Mesendoderm (in vitro differentiated cells): ENCODE measurements around the gene HDAC4.

Source experiments
- DNase-seq: peaks from one replicate; pipeline ENCODE4 v3.0.0; 2013
- H2AK5ac ChIP-seq: 2 replicates; pipeline ENCODE4 v1.6.1; 2013; ENCODE audit warnings: low read length, inconsistent platforms
- H2BK120ac ChIP-seq: 2 replicates; pipeline ENCODE4 v1.6.1; 2013; ENCODE audit warnings: low read depth, mild to moderate bottlenecking, low read length, moderate library complexity, mixed read lengths
- H2BK15ac ChIP-seq: replicated peaks from 2 replicates; pipeline ENCODE4 v1.6.1; 2013; ENCODE audit warnings: low read depth, mild to moderate bottlenecking, moderate library complexity
- H2BK5ac ChIP-seq: 2 replicates; pipeline ENCODE4 v1.6.1; 2013; ENCODE audit warnings: low read length, inconsistent platforms
- H3K18ac ChIP-seq: 2 replicates; pipeline ENCODE4 v1.6.1; 2013; ENCODE audit warnings: mild to moderate bottlenecking, low read length, mixed read lengths
- H3K23ac ChIP-seq: one replicate; pipeline ENCODE4 v1.6.1; 2013; ENCODE audit warnings: low read length
- H3K27ac ChIP-seq: 2 replicates; pipeline ENCODE4 v1.5.1; 2013; ENCODE audit warnings: low read depth, mild to moderate bottlenecking, inconsistent platforms, low read length, moderate library complexity
- H3K27me3 ChIP-seq: 2 replicates; pipeline ENCODE4 v1.6.1; 2013; ENCODE audit warnings: low read length, control low read depth, mild to moderate bottlenecking, inconsistent platforms; ENCODE audit not compliant: insufficient read depth, poor library complexity
- H3K36me3 ChIP-seq: 2 replicates; pipeline ENCODE4 v1.6.1; 2013; ENCODE audit warnings: low read length, inconsistent platforms; ENCODE audit not compliant: control insufficient read depth, insufficient read depth
- H3K4ac ChIP-seq: one replicate; pipeline ENCODE4 v1.6.1; 2013; ENCODE audit warnings: low read depth, mild to moderate bottlenecking, low read length, moderate library complexity
- H3K4me1 ChIP-seq: 2 replicates; pipeline ENCODE4 v1.6.1; 2013; ENCODE audit warnings: low read depth, low read length, inconsistent platforms; ENCODE audit not compliant: control insufficient read depth
- H3K4me2 ChIP-seq: 2 replicates; pipeline ENCODE4 v1.6.1; 2013; ENCODE audit warnings: low read length
- H3K4me3 ChIP-seq: 2 replicates; pipeline ENCODE4 v1.5.1; 2013; ENCODE audit warnings: mild to moderate bottlenecking, low read length
- H3K56ac ChIP-seq: one replicate; pipeline ENCODE4 v1.6.1; 2013; ENCODE audit warnings: low read length
- H3K79me1 ChIP-seq: 2 replicates; pipeline ENCODE4 v1.6.1; 2013; ENCODE audit warnings: low read length, inconsistent platforms
- H3K79me2 ChIP-seq: 2 replicates; pipeline ENCODE4 v1.6.1; 2013; ENCODE audit warnings: mild to moderate bottlenecking, low read length; ENCODE audit not compliant: control insufficient read depth, insufficient read depth
- H3K9ac ChIP-seq: 2 replicates; pipeline ENCODE4 v1.6.1; 2013; ENCODE audit warnings: low read length, inconsistent platforms
- H4K5ac ChIP-seq: one replicate; pipeline ENCODE4 v1.6.1; 2013; ENCODE audit warnings: low read length
- H4K8ac ChIP-seq: one replicate; pipeline ENCODE4 v1.6.1; 2013; ENCODE audit warnings: low read depth, mild to moderate bottlenecking, control low read depth, low read length, moderate library complexity
- WGBS: extraction: QIAGEN DNeasy Blood & Tissue Kit; methylation state at CpG from one replicate; pipeline ENCODE4 v1.1.7; 2013; ENCODE audit warnings: low lambda C conversion rate, missing lambda C conversion rate; ENCODE audit not compliant: insufficient coverage; ENCODE audit errors: extremely low coverage; 5-methylcytosine and 5-hydroxymethylcytosine counted together

HDAC4 gene

GRCh38 chr2:239349453-239350135 lies 51.2 kb downstream of the HDAC4 start:
- peaks cover 18% of the 10 kb centered on the region for H3K79me1 ChIP-seq
- H4K8ac ChIP-seq, result no peak overlapping the region
- no peak overlapping the region for H3K4me3 ChIP-seq
- H2BK120ac ChIP-seq, result no peak overlapping the region
- H2BK15ac ChIP-seq, result no peak overlapping the region
- no peak overlapping the region for H3K27ac ChIP-seq
- H3K23ac ChIP-seq, result no peak overlapping the region
- no peak overlapping the region for H3K9ac ChIP-seq
- H3K4me2 ChIP-seq, result no peak overlapping the region
- H3K4me1 ChIP-seq, result no peaks in the 10 kb centered on the region
- no peak overlapping the region for H4K5ac ChIP-seq
- no peak overlapping the region for H2AK5ac ChIP-seq
- WGBS, result no CpG with 5 or more reads among the region's 25 CpGs
- H3K79me2 ChIP-seq, result peaks cover 21% of the 10 kb centered on the region
- H3K18ac ChIP-seq, result no peak overlapping the region
- no peaks in the 10 kb centered on the region for H3K27me3 ChIP-seq
- H3K56ac ChIP-seq, result no peak overlapping the region
- H3K36me3 ChIP-seq, result no peaks in the 10 kb centered on the region
- no peak overlapping the region for H2BK5ac ChIP-seq
- DNase-seq, result no peak
- no peak overlapping the region for H3K4ac ChIP-seq

- no peaks in the 10 kb centered on the region for H3K27me3 ChIP-seq
- no peaks in the 10 kb centered on the region for H3K4me1 ChIP-seq
- H3K36me3 ChIP-seq, result no peaks in the 10 kb centered on the region
- no peak overlapping the region for H3K56ac ChIP-seq
- H3K79me2 ChIP-seq, result peaks cover 21% of the 10 kb centered on the region
- no CpG with 5 or more reads among the region's 29 CpGs for WGBS
- no peak overlapping the region for H2BK120ac ChIP-seq
- DNase-seq, result no peak
- H3K18ac ChIP-seq, result no peak overlapping the region
- no peak overlapping the region for H2BK5ac ChIP-seq
- H2BK15ac ChIP-seq, result no peak overlapping the region
- H3K4me2 ChIP-seq, result no peak overlapping the region
- H3K23ac ChIP-seq, result no peak overlapping the region
- no peak overlapping the region for H3K27ac ChIP-seq
- no peak overlapping the region for H3K4me3 ChIP-seq
- H4K5ac ChIP-seq, result no peak overlapping the region
- H3K79me1 ChIP-seq, result peaks cover 18% of the 10 kb centered on the region
- no peak overlapping the region for H4K8ac ChIP-seq
- H2AK5ac ChIP-seq, result no peak overlapping the region
- H3K4ac ChIP-seq, result no peak overlapping the region
- H3K9ac ChIP-seq, result no peak overlapping the region
Observed at GRCh38 chr2:239348563-239349452, 52.0 kb downstream of the HDAC4 start.

GRCh38 chr2:239346676-239347075 lies 54.1 kb downstream of the HDAC4 start:
- no peak for DNase-seq
- H3K79me2 ChIP-seq, result peaks cover 23% of the 10 kb centered on the region
- H3K56ac ChIP-seq, result no peak overlapping the region
- H3K36me3 ChIP-seq, result no peaks in the 10 kb centered on the region
- no peak overlapping the region for H3K9ac ChIP-seq
- H2BK5ac ChIP-seq, result no peak overlapping the region
- H3K27ac ChIP-seq, result no peak overlapping the region
- peak overlapping the region; percentile 45 for H3K23ac ChIP-seq
- H4K8ac ChIP-seq, result no peak overlapping the region
- no peak overlapping the region for H3K4me2 ChIP-seq
- no peak overlapping the region for H3K18ac ChIP-seq
- WGBS, result 100% methylated on average over 4 of the region's 4 CpGs
- no peaks in the 10 kb centered on the region for H3K4me1 ChIP-seq
- no peak overlapping the region for H3K4me3 ChIP-seq
- no peaks in the 10 kb centered on the region for H3K27me3 ChIP-seq
- H3K79me1 ChIP-seq, result peaks cover 18% of the 10 kb centered on the region
- H3K4ac ChIP-seq, result no peak overlapping the region
- no peak overlapping the region for H2AK5ac ChIP-seq
- H2BK15ac ChIP-seq, result no peak overlapping the region
- no peak overlapping the region for H4K5ac ChIP-seq
- H2BK120ac ChIP-seq, result no peak overlapping the region

GRCh38 chr2:239345251-239345650 lies 55.6 kb downstream of the HDAC4 start:
- Histone ChIP-seq H3K56ac (no peak overlapping the region), H2BK15ac (no peak overlapping the region), H3K79me1 (peaks cover 24% of the 10 kb centered on the region), H3K4me2 (no peak overlapping the region), H3K9ac (no peak overlapping the region), H3K4ac (no peak overlapping the region), H3K36me3 (no peaks in the 10 kb centered on the region), H2AK5ac (no peak overlapping the region), H3K79me2 (peaks cover 32% of the 10 kb centered on the region), H3K18ac (no peak overlapping the region), H4K8ac (no peak overlapping the region), H2BK120ac (no peak overlapping the region), H3K4me3 (no peak overlapping the region), H4K5ac (no peak overlapping the region), H3K4me1 (no peaks in the 10 kb centered on the region), H3K27me3 (no peaks in the 10 kb centered on the region), H2BK5ac (no peak overlapping the region), H3K27ac (no peak overlapping the region), H3K23ac (no peak overlapping the region)
- DNase-seq, result no peak
- WGBS, result no CpG with 5 or more reads among the region's 8 CpGs

GRCh38 chr2:239344857-239345216 lies 56.0 kb downstream of the HDAC4 start:
- no peak overlapping the region for H4K8ac ChIP-seq
- no peak overlapping the region for H3K18ac ChIP-seq
- H3K27ac ChIP-seq, result no peak overlapping the region
- no peak overlapping the region for H3K56ac ChIP-seq
- DNase-seq, result no peak
- no peak overlapping the region for H2BK15ac ChIP-seq
- H3K4me1 ChIP-seq, result no peaks in the 10 kb centered on the region
- H3K27me3 ChIP-seq, result no peaks in the 10 kb centered on the region
- no peak overlapping the region for H3K4ac ChIP-seq
- no peak overlapping the region for H3K9ac ChIP-seq
- WGBS, result no CpG with 5 or more reads among the region's 4 CpGs
- H3K4me2 ChIP-seq, result no peak overlapping the region
- H4K5ac ChIP-seq, result no peak overlapping the region
- H3K79me1 ChIP-seq, result peaks cover 25% of the 10 kb centered on the region
- H2AK5ac ChIP-seq, result no peak overlapping the region
- H3K36me3 ChIP-seq, result no peaks in the 10 kb centered on the region
- no peak overlapping the region for H3K4me3 ChIP-seq
- H3K23ac ChIP-seq, result no peak overlapping the region
- H2BK5ac ChIP-seq, result no peak overlapping the region
- no peak overlapping the region for H2BK120ac ChIP-seq
- H3K79me2 ChIP-seq, result peaks cover 34% of the 10 kb centered on the region
